Uterus (tissue), 2 donors: ENCODE measurements around the gene ELK4.

Experiments used
- POLR2A ChIP-seq, 2 donors: fragments of 450-650 bp; IDR thresholded peaks; one replicate each; pipeline ENCODE4 v1.6.1; 2016; ENCODE audit warnings: antibody characterized with exemption in 2 of 2, mild to moderate bottlenecking in 1 of 2, moderate library complexity in 1 of 2
- TF ChIP-seq, protein P1 (sequence below), 4 experiments: fragments of 200-600 bp in 2 of 4; fragments of 450-650 bp in 2 of 4; sonication (generic) in 2 of 4; IDR thresholded peaks; one replicate each; pipeline ENCODE4 v1.5.1; 2016 to 2019; ENCODE audit warnings: antibody characterized with exemption in 4 of 4, mild to moderate bottlenecking in 2 of 4, moderate library complexity in 1 of 4

DNA sequence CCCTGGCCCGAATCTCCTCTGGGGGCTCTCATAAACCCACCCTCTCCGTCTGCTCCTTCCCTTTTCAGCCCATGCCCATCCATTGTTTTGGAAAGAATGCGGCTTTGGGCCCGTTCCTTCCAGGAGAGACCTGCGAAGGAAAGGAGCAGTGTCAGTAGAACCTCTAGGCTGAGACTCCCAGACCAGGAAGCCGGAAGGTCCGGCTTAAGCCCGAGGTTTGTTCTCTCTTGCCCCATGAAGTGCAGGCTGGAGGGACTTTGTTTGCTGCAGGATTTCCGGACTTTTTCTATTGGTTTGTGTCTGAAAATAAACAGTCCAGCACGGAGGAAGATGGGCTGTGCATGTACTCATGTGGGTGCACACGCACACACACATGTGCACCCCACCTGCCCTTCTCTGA, 49.8 kb downstream of the ELK4 start:
- TF ChIP-seq, protein P1, sequence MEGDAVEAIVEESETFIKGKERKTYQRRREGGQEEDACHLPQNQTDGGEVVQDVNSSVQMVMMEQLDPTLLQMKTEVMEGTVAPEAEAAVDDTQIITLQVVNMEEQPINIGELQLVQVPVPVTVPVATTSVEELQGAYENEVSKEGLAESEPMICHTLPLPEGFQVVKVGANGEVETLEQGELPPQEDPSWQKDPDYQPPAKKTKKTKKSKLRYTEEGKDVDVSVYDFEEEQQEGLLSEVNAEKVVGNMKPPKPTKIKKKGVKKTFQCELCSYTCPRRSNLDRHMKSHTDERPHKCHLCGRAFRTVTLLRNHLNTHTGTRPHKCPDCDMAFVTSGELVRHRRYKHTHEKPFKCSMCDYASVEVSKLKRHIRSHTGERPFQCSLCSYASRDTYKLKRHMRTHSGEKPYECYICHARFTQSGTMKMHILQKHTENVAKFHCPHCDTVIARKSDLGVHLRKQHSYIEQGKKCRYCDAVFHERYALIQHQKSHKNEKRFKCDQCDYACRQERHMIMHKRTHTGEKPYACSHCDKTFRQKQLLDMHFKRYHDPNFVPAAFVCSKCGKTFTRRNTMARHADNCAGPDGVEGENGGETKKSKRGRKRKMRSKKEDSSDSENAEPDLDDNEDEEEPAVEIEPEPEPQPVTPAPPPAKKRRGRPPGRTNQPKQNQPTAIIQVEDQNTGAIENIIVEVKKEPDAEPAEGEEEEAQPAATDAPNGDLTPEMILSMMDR (IDR thresholded peaks at IDR 0.05): no peak
- TF ChIP-seq POLR2A (IDR thresholded peaks at IDR 0.05): no peak
